Hepatocyte (in vitro differentiated cells): ENCODE measurements around the gene GRIK4.

Source experiments
- EZH2 ChIP-seq: fragments of 200-600 bp; sonication (generic); IDR thresholded peaks from 2 replicates; pipeline ENCODE4 v1.6.1; 2016; ENCODE audit warnings: antibody characterized with exemption, mild to moderate bottlenecking, borderline replicate concordance
- TF ChIP-seq, protein P1 (sequence below): fragments of 200-600 bp; sonication (generic); IDR thresholded peaks from 2 replicates; pipeline ENCODE4 v1.5.1; 2016; ENCODE audit warnings: antibody characterized with exemption, mild to moderate bottlenecking; ENCODE audit not compliant: poor library complexity

DNA sequence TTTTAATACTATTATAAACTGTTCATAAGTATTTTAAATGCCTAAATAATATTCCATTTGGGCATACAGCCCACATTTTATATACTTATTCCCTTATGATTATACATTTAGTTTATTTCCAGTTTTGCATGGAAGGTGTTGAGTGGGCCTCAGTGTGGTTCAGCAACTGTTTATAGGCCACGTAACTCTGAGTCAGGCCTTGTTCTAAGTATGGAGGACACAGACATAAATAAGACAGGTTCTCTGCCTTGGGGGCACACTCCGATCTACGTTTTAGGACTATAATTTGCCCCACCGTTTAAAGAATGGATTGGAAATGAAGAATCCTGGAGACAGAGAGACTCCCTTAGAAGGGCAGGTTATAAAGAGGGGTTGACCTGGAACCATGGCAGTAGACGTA is 300.2 kb downstream of the GRIK4 start:
- TF ChIP-seq, protein P1, sequence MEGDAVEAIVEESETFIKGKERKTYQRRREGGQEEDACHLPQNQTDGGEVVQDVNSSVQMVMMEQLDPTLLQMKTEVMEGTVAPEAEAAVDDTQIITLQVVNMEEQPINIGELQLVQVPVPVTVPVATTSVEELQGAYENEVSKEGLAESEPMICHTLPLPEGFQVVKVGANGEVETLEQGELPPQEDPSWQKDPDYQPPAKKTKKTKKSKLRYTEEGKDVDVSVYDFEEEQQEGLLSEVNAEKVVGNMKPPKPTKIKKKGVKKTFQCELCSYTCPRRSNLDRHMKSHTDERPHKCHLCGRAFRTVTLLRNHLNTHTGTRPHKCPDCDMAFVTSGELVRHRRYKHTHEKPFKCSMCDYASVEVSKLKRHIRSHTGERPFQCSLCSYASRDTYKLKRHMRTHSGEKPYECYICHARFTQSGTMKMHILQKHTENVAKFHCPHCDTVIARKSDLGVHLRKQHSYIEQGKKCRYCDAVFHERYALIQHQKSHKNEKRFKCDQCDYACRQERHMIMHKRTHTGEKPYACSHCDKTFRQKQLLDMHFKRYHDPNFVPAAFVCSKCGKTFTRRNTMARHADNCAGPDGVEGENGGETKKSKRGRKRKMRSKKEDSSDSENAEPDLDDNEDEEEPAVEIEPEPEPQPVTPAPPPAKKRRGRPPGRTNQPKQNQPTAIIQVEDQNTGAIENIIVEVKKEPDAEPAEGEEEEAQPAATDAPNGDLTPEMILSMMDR: no peak
- TF ChIP-seq EZH2: no peak
